K562 (cell line): ENCODE measurements around the gene RAB31. TPM values are rescaled to one million over a fixed set of nuclear protein-coding genes. Genes with fewer than 3 reads are reported as not detected.

ENCODE experiments used
- ATF4 ChIP-seq: fragments of 450-650 bp; formaldehyde crosslinking; IDR thresholded peaks from 2 replicates; pipeline ENCODE4 v1.4.0; 2022; ENCODE audit warnings: mild to moderate bottlenecking, moderate library complexity
- CHD4 ChIP-seq: fragments of 200-600 bp; sonication (generic); IDR thresholded peaks from 3 replicates; pipeline ENCODE4 v1.6.1; 2012; ENCODE audit warnings: low read depth, mild to moderate bottlenecking, mixed read lengths, low read length, inconsistent platforms; ENCODE audit not compliant: insufficient read depth, insufficient replicate concordance, poor library complexity, severe bottlenecking
- LARP7 ChIP-seq: fragments of 450-650 bp; IDR thresholded peaks from 2 replicates; pipeline ENCODE4 v1.6.1; 2016
- RCOR1 ChIP-seq, 2 experiments: IDR thresholded peaks; 2 replicates each; pipeline ENCODE4 v1.6.1; 2012; ENCODE audit warnings: low read depth in 2 of 2, low read length in 2 of 2, borderline replicate concordance in 1 of 2, improper control_type of control experiment in 1 of 2
- RFX5 ChIP-seq: IDR thresholded peaks from 2 replicates; pipeline ENCODE4 v1.6.1; 2011; ENCODE audit warnings: low read depth, mild to moderate bottlenecking, improper control_type of control experiment, low read length
- TCFL5 ChIP-seq: fragments of 250-450 bp; sonication (Bioruptor Pico); conservative IDR thresholded peaks from 2 replicates; pipeline ENCODE4 v1.6.1; 2021; ENCODE audit warnings: mild to moderate bottlenecking, moderate library complexity, matching md5 sums
- TFAM ChIP-seq: fragments of 250-450 bp; sonication (Bioruptor Pico); conservative IDR thresholded peaks from 2 replicates; pipeline ENCODE4 v1.5.0; 2021; ENCODE audit warnings: mild to moderate bottlenecking, moderate library complexity
- ZBTB40 ChIP-seq, 2 experiments: fragments of 450-650 bp in 1 of 2; sonication (generic) in 1 of 2; formaldehyde crosslinking in 1 of 2; IDR thresholded peaks; 2 replicates each; pipeline versions ENCODE4 v1.7.1 to v1.9.0; 2016 to 2022; ENCODE audit warnings: inconsistent platforms in 1 of 2, mild to moderate bottlenecking in 1 of 2, missing genetic modification reagents in 1 of 2
- ZNF224 ChIP-seq: sonication (generic); formaldehyde crosslinking; IDR thresholded peaks from 2 replicates; pipeline ENCODE4 v1.8.0; 2022; ENCODE audit warnings: mild to moderate bottlenecking, missing genetic modification reagents
- ZNF584 ChIP-seq: fragments of 200-800 bp; sonication (Bioruptor generic); IDR thresholded peaks from 2 replicates; pipeline ENCODE4 v1.6.1; 2016; ENCODE audit warnings: low read depth, mild to moderate bottlenecking, missing genetic modification characterization, missing compliant biosample characterization
- polyA plus RNA-seq, 8 experiments: library from polyadenylated mRNA; depleted of rRNA in 4 of 8; stranded (reverse) in 5 of 8; unstranded in 3 of 8; fragments of >200 nt; fragmentation: Nextera tagmentation in 2 of 8; fragmentation: Illumina TruSeq in 1 of 8; extraction: Ambion mirVana in 2 of 8; extraction: Trizol in 1 of 8; gene quantifications; 2 replicates each; pipeline versions ENCODE4 v1.2.1 to v1.2.3, GENCODE V29; 2011 to 2014; ENCODE audit warnings: inconsistent platforms in 1 of 8, missing spikeins in 1 of 8
- total RNA-seq, 7 experiments: library from RNA; depleted of rRNA in 6 of 7; stranded (reverse); fragments of >200 nt in 6 of 7; fragmentation: Illumina TruSeq in 2 of 7; extraction: Trizol in 2 of 7; gene quantifications; 2 replicates each; pipeline versions ENCODE4 v1.2.1 to v1.2.3, GENCODE V29; 2011 to 2021; ENCODE audit warnings: low replicate concordance in 1 of 7

RAB31 gene
- total and polyA plus RNA-seq, 9 of the 15 experiments (the other 6 are each of a cell fraction or from before 2014, with no cell fraction given): 20.7 to 70.4 (median 41.3) TPM

GRCh38 chr18:9708434-9709303, 568 bp downstream of the RAB31 start (continued):
- peak; percentile 66 for TF ChIP-seq ZBTB40 (IDR thresholded peaks at IDR 0.05)
- TF ChIP-seq ZBTB40 (CRISPR knock-in tag; IDR thresholded peaks at IDR 0.05): no peak
- TF ChIP-seq CHD4: no peak
- no peak for TF ChIP-seq ZNF224 (CRISPR knock-in tag)
- no peak for TF ChIP-seq TFAM (CRISPR knock-in tag)
- TF ChIP-seq LARP7: 0 out of 2 replicates have a peak, but pooled peaks have one; percentile 61
- TF ChIP-seq RCOR1 (IDR thresholded peaks at IDR 0.05; ENCODE audit: borderline replicate concordance in 1 of 2, low read depth in 2 of 2, low read length in 2 of 2): no peak
- TF ChIP-seq TCFL5 (CRISPR knock-in tag): no peak
- no peak for TF ChIP-seq RFX5
- TF ChIP-seq ZNF584 (CRISPR knock-in tag): 0 out of 2 replicates have a peak, but pooled peaks have one; percentile 1
- no peak for TF ChIP-seq ATF4
